GM19452 (cell line): Measurements from ENCODE around the gene EPHA6.

Experiments
- ATAC-seq: cut with Tn5 transposase; IDR thresholded peaks from one replicate; pipeline ENCODE4 v1.9.1; 2021; ENCODE audit not compliant: unreplicated experiment

Gene EPHA6

DNA sequence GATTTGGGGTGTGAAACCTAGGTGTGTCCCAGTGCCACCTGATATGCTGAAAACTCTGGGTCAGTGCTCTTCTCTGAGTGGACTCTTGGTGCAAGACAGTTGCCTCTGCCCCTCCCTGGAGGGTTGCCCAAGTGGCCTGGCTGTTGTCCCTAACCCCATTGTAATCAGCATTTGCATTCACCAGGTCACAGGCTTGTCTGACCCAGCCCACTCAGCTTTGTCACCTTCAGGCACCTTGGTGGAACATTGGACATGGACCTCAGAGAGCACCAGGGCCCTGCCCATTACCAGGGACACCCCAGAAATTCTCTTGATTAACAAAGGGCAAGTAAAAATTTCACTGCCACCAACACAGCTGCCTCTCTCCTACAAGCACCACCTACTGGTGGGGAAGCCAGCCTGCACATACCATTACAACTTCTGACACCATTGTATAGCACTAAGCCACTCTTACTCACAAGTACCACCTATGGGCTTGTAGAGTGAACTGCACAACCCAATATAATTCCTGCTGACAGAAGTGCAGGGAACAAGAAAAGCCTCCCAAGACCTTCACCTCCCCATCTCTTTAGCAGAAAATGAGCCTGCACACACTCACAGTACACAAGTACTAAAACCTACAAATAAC is 324.6 kb downstream of the EPHA6 start:
- ATAC-seq: no peak

DNA sequence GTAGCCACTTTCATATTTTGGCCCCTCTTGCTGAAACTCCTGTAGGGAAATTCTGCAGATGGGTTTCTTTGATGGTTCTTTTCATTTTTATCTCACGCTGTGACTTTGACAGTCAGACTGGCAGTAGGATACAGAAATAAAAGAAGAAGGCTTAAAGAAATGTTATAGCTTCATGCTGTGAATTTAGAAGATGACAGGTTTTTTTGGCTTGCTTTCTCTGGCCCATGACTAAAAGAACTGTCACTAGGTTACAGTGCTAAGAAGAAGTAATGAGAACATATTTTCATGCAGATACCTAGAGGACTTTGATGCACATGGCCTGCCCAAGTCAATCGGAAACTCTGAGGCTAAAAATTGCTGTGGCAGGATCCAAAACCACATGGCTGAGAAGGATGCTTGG is 334.5 kb downstream of the EPHA6 start:
- no peak for ATAC-seq

- no peak for ATAC-seq
These were observed 346.8 kb downstream of the EPHA6 start for GRCh38 chr3:97161169-97161568.

DNA sequence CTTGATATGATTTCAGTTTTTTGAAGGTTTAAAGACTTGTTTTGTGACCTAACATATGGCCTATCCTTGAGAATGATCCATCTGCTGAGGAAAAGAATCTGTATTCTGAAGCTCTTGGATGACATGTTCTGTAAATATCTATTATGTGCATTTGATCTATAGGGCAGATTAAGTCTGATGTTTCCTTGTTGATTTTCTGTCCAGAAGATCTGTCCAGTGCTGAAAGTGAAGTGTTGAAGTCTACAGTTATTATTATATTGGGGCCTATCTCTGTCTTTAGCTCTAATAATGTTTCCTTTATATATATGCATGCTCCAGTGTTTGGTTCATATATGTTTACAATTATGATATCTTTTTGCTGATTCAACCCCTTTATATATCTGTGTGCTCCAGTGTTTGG is 362.8 kb downstream of the EPHA6 start:
- ATAC-seq: no peak

- no peak for ATAC-seq
These were observed 367.3 kb downstream of the EPHA6 start for GRCh38 chr3:97181704-97182103.

DNA sequence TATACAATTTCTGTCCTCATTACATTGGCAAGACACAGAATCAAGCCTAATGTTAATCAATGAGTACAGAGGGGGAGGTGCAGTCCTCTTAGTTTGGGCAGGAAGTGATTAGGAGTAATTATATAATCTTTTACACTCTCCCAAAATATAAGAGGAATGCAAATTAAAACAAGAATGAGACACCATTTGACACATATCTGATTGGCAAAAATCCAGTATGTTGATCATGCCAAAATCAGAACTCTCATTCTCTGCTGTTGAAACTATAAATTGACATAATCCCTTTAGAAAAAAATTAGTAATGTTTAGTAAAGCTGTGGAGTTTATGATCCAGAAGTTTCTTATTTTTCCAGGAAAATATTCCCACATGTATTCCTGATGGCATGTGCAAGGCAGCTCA is 373.4 kb downstream of the EPHA6 start:
- ATAC-seq: no peak

DNA sequence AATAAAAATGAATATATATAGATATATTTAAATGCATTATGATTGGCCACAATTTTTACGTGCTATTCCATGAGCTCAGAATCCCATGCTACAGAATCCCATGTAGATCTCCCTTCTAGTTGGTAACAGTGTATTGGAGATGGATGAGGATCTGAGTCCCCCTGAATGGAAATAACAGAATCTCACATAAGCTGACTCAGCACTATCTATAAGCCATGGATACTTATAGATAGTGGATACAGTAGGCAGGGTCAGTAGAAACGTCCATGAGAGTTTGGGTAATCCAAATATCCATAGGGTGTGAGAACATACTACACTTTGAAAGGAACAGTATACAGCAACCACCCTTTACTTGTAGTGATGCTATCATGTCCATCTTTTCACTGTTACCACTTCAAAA is 375.4 kb downstream of the EPHA6 start:
- ATAC-seq: no peak

DNA sequence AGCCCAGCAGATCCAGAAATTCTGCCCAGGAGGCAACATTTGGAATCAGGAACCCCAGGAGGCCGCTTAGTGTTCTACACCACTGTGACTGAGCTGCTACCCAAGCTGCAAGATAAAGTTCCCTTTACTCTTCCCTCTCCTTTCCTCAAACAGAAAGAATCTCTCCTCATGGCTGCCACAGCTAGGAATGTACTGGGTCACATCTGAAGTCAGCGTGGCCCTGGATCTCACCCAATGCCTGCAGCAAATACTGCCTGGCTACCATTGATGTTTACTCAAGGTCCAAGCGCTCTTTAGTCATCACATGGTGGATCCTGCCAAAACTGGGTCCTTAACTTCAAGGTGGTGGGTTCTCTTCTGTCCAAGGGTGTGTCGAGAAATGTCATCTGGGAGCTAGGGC is 382.7 kb downstream of the EPHA6 start:
- no peak for ATAC-seq

DNA sequence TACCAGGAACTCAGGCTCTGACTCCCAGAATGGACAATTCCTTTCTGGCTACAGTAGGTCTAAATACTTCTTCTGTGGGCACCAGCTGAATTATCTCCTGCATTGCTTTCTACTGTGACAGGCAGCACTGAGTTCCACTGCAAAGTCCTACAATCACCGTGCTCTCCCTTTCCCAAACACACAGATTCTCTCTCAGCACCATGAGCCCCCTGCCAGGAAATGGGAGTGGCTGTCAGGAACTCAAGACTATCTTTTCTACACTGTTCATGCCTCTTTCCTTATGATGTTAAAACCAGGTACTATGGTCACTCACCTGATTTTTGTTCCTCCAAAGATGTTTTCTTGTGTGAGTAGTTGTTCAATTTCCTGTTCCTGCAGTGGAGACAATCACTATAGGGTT is 383.4 kb downstream of the EPHA6 start:
- no peak for ATAC-seq

GRCh38 chr3:97200387-97200786 is 386.0 kb downstream of the EPHA6 start:
- no peak for ATAC-seq

GRCh38 chr3:97201814-97202213 is 387.4 kb downstream of the EPHA6 start:
- no peak for ATAC-seq

DNA sequence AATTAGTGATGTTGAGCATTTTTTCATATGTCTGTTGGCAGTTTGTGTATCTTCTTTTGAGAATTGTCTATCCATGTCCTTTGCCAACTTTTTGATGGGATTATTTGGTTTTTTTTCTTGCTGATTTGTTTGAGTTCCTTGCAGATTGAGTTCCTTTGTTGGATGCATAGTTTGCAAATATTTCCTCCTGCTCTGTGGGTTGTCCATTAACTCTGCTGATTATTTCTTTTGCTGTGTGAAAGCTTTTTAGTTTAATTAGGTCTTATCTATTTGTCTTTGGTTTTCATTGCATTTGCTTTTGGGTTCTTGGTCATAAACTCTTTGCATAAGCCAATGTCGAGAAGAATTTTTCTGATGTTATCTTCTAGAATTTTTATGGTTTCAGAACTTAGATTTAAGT is 414.6 kb downstream of the EPHA6 start:
- no peak for ATAC-seq

DNA sequence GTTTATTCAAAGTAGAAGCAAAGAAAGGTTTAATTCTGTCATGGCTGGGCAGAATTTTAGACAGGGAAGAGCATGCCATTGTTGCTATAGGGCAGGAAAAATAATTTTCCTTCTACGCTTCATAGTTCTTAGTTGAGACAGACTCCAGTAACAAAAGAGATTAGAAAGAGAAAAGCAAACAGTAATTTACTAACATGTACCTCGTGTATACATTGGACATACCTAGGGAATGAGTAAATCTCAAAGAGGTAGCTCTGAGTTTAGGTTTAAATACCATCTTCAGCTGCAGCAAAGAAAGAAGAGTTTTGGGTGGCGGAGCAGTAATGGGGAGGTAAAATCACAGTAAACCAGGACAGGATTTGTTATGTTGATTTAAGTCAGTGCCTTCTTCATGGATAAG is 416.1 kb downstream of the EPHA6 start:
- ATAC-seq: no peak

GRCh38 chr3:97232393-97233034 is 418.1 kb downstream of the EPHA6 start:
- ATAC-seq: no peak

DNA sequence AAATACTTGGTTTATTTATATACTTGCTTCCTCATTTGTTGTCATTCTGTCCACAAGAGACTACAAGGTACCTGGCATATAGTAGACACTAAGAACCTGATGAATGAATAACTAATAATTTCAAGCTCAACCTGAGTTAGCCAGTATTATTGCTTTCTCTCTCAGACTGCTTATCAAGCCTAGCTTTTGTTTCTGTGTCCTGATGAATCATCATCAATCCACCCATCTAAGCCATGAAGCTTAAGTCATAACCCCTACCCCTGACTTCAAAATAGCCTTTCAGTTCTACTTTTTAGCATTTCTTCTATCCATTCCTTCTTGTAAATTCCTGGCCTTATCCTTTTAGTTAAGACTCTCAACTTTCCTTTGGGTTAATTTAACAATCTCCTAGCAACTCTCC is 420.8 kb downstream of the EPHA6 start:
- ATAC-seq: no peak

GRCh38 chr3:97235611-97236315 is 421.4 kb downstream of the EPHA6 start:
- no peak for ATAC-seq

DNA sequence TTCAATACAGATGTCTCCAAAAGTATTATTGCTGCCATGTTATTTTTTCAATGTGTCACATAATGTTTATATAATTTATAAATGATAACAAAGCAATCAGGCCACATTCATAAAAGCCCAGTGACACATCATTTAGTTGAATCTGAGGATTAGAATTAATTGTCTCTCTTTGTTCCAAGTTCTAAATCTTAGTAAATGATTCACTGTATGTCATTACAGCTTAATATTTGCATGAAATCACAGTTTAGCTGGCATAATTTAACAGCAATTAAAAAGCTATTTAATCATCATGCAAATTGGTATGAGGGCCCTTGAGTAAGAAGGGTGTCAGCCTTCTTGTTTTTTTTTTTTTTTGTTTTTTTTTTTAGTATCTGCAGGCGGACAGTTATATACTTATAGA is 427.0 kb downstream of the EPHA6 start:
- no peak for ATAC-seq

DNA sequence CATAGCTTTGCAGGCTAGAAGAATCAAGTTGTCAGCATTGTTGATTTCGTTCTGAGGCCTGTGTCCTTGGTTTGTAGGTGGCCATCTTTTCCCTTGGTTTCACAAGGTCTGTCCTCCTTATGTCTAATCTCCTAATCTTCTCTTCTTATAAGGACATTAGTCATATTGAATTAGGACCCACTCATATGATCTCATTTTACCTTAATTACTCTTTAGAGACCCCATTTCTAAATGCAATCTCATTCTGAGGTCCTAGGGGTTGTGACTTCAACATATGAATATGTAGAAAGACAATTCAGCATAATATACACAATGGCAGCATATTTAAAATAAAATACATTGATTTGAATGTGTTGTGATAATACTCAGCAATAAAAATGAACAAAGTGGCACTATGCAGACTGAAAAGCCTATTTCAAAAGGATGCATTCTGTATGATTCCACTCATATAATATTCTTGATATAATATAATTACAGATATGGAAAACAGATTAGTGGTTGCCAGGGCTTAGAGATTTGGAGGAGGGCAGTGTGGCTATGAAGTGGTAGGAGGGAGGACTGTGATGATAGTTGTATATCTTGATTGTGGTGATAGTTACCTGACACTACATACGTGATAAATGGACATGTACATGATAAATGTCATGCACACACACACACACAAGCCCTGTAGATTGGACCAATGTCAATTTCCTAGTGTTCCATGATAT is 431.0 kb downstream of the EPHA6 start:
- ATAC-seq: no peak

- no peak for ATAC-seq
These were observed 441.7 kb downstream of the EPHA6 start for GRCh38 chr3:97256060-97256459.

DNA sequence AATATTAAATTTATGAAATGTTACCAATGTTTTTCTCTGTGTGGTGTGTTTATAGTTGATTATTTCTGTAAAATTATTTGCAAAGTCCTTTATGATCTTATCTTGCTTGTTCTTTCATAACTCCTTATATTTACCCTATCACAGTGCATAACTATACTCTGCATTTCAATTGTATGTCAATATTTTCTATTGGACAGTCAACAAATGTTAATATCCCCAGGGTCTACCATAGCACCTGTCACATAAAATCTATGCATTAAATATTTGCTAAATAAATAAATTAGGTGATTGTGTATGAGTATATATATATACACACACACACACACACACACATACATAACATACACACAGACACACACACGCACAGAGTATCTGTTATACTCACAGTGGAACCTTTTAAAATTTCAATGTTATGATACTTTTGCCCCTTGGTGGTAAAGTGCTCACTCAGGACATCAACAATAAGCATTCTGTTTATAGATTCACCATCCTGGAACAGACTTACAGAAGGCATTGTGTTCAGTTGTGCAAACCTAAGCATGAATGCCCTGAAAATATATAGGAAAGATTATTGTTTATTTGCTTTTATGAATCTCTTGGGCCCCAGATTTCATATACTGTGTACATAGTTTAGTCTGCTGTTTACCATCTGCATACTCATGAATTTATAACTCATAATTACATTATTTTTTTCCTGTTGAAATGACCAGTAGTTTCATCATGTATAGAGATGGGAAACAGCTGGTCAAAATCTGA is 443.7 kb downstream of the EPHA6 start:
- ATAC-seq: no peak

GRCh38 chr3:97259263-97259662 is 444.9 kb downstream of the EPHA6 start:
- no peak for ATAC-seq
